ENCODE results near the gene INPPL1.

Gene INPPL1

GRCh38 chr11:72222106-72222891 is 2.3 kb upstream of the INPPL1 start:
- TF ChIP-seq CTCF (IDR thresholded peaks at IDR 0.05; ENCODE audit: poor library complexity, severe bottlenecking) = no peak
- H3K4me1 ChIP-seq (ENCODE audit: insufficient read depth, poor library complexity, severe bottlenecking) = peaks cover 5% of the 10 kb centered on the region
- H3K9me3 ChIP-seq (ENCODE audit: severe bottlenecking) = no peaks in the 10 kb centered on the region
- peak overlapping the region; percentile 79 for H3K27ac ChIP-seq (ENCODE audit: poor library complexity, severe bottlenecking)
- H3K27me3 ChIP-seq (ENCODE audit: insufficient read depth, poor library complexity, severe bottlenecking) = no peaks in the 10 kb centered on the region
- ATAC-seq (ENCODE audit: low read depth) (no peak), DNase-seq (ENCODE audit: low spot score) (no peak)
- H3K4me3 ChIP-seq (ENCODE audit: severe bottlenecking) = peak overlapping the region; percentile 91
- peaks cover 13% of the 10 kb centered on the region for H3K36me3 ChIP-seq (ENCODE audit: low read depth)

GRCh38 chr11:72222907-72223614 is 1.5 kb upstream of the INPPL1 start:
- no peak for TF ChIP-seq CTCF (IDR thresholded peaks at IDR 0.05; ENCODE audit: poor library complexity, severe bottlenecking)
- peak overlapping the region; percentile 91 for H3K4me3 ChIP-seq (ENCODE audit: severe bottlenecking)
- peak; percentile 94 for DNase-seq (ENCODE audit: low spot score)
- peak; percentile 80 for ATAC-seq (ENCODE audit: low read depth)
- H3K27me3 ChIP-seq (ENCODE audit: insufficient read depth, poor library complexity, severe bottlenecking) = no peaks in the 10 kb centered on the region
- H3K36me3 ChIP-seq (ENCODE audit: low read depth) = peaks cover 18% of the 10 kb centered on the region
- H3K27ac ChIP-seq (ENCODE audit: poor library complexity, severe bottlenecking) = peak overlapping the region; percentile 79
- no peaks in the 10 kb centered on the region for H3K9me3 ChIP-seq (ENCODE audit: severe bottlenecking)
- H3K4me1 ChIP-seq (ENCODE audit: insufficient read depth, poor library complexity, severe bottlenecking) = peaks cover 5% of the 10 kb centered on the region

DNA sequence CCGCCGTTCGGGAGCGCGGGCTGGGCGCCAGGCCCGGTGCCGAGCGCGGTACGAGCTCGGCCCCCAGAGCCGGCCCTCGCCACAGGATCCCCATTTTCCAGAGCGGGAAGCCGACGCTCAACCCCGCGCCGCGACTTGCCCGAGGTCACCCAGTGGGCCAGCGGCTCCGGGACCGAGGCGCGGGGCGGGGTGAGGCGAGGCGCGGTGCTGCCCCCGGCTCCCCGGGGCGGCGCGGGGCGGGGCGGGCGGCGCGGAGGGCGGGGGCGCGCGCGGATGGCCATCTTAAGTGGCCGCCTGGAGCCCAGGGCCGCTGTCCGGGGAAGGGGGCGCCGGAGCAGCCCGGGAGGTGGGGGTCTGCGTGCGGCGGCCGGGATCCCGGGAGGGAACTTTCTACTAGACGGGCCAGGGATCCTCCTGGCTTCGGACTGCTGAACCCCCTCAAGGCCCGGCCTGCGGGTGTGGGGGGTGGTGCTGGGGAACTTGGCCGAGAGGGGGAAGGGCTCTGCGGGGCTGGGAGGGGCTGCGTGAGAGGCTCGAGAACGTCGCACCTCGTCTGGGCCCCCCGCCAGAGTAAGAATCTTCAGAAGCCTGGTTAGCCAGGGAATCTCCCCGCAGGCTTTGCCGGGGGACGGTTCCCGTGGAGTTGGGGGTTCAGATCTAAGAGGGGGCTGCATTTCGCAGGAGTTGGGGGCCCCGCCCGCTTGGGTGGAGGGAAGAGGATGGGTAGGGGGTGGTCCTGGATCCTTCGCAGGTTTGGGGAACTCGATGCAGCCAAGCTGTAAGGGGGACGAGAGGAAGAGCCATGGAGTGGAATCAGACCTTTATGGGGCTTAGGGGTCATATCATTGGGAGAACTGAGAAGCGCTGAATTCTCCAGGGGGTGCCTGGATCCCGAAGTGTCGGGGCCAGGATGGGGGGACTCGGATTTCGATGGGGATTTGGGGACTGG is 678 bp upstream of the INPPL1 start:
- H3K4me3 ChIP-seq (ENCODE audit: severe bottlenecking) = peak overlapping the region; percentile 91
- no peak for TF ChIP-seq CTCF (IDR thresholded peaks at IDR 0.05; ENCODE audit: poor library complexity, severe bottlenecking)
- peaks cover 2% of the 10 kb centered on the region for H3K9me3 ChIP-seq (ENCODE audit: severe bottlenecking)
- H3K4me1 ChIP-seq (ENCODE audit: insufficient read depth, poor library complexity, severe bottlenecking) = peaks cover 5% of the 10 kb centered on the region
- ATAC-seq (ENCODE audit: low read depth) (peak; percentile 47), DNase-seq (ENCODE audit: low spot score) (no peak)
- peaks cover 26% of the 10 kb centered on the region for H3K36me3 ChIP-seq (ENCODE audit: low read depth)
- no peaks in the 10 kb centered on the region for H3K27me3 ChIP-seq (ENCODE audit: insufficient read depth, poor library complexity, severe bottlenecking)
- H3K27ac ChIP-seq (ENCODE audit: poor library complexity, severe bottlenecking) = peak overlapping the region; percentile 79

- H3K36me3 ChIP-seq (ENCODE audit: low read depth) = peaks cover 42% of the 10 kb centered on the region
- no peaks in the 10 kb centered on the region for H3K27me3 ChIP-seq (ENCODE audit: insufficient read depth, poor library complexity, severe bottlenecking)
- TF ChIP-seq CTCF (IDR thresholded peaks at IDR 0.05; ENCODE audit: poor library complexity, severe bottlenecking) = no peak
- DNase-seq (ENCODE audit: low spot score) = no peak
- ATAC-seq (ENCODE audit: low read depth) = peak; percentile 18; the same call in 1 of the 3 replicates
- H3K4me1 ChIP-seq (ENCODE audit: insufficient read depth, poor library complexity, severe bottlenecking) = peaks cover 5% of the 10 kb centered on the region
- peak overlapping the region; percentile 91 for H3K4me3 ChIP-seq (ENCODE audit: severe bottlenecking)
- H3K9me3 ChIP-seq (ENCODE audit: severe bottlenecking) = peaks cover 5% of the 10 kb centered on the region
- peak overlapping the region; percentile 79 for H3K27ac ChIP-seq (ENCODE audit: poor library complexity, severe bottlenecking)
Measured at GRCh38 chr11:72225411-72225951, 914 bp downstream of the INPPL1 start.

All from RWPE2 (cell line).